MM.1S (cell line): ENCODE results near the gene WDR64.

Experiments used
- DNase-seq: peaks from one replicate; pipeline ENCODE4 v3.0.0-alpha.2; 2015
- H2AFZ ChIP-seq: fragments of 300-600 bp; sonication (generic); 2 replicates; pipeline ENCODE4 v1.6.0; 2016; ENCODE audit warnings: antibody characterized with exemption, low read length
- H3F3A ChIP-seq: fragments of 300-600 bp; sonication (generic); 2 replicates; pipeline ENCODE4 v1.6.1; 2016; ENCODE audit warnings: mild to moderate bottlenecking, antibody characterized with exemption, low read length, moderate library complexity, mixed read lengths; ENCODE audit not compliant: insufficient read depth
- H3K27ac ChIP-seq: fragments of 300-600 bp; sonication (generic); 2 replicates; pipeline ENCODE4 v1.5.1; 2016; ENCODE audit warnings: mild to moderate bottlenecking, low read length
- H3K27me3 ChIP-seq: fragments of 300-600 bp; sonication (generic); replicated peaks from 2 replicates; pipeline ENCODE4 v1.6.0; 2016; ENCODE audit warnings: low read length; ENCODE audit not compliant: insufficient read depth
- H3K36me3 ChIP-seq: fragments of 300-600 bp; sonication (generic); replicated peaks from 2 replicates; pipeline ENCODE4 v1.6.1; 2016; ENCODE audit warnings: mild to moderate bottlenecking, low read length, mixed read lengths; ENCODE audit not compliant: insufficient read depth
- H3K4me1 ChIP-seq: fragments of 300-600 bp; sonication (generic); 2 replicates; pipeline ENCODE4 v1.6.1; 2016; ENCODE audit warnings: low read length, mixed read lengths
- H3K4me2 ChIP-seq: fragments of 300-600 bp; sonication (generic); 2 replicates; pipeline ENCODE4 v1.6.0; 2016; ENCODE audit warnings: low read depth, low read length
- H3K4me3 ChIP-seq: fragments of 300-600 bp; sonication (generic); 2 replicates; pipeline ENCODE4 v1.5.1; 2016; ENCODE audit warnings: low read length, mixed read lengths
- H3K79me2 ChIP-seq: fragments of 300-600 bp; sonication (generic); 2 replicates; pipeline ENCODE4 v1.6.1; 2016; ENCODE audit warnings: mixed run types, low read length, mixed read lengths
- H3K9ac ChIP-seq: fragments of 300-600 bp; sonication (generic); 2 replicates; pipeline ENCODE4 v1.6.1; 2016; ENCODE audit warnings: low read length, mixed read lengths
- H3K9me2 ChIP-seq: fragments of 300-600 bp; sonication (generic); replicated peaks from 2 replicates; pipeline ENCODE4 v1.6.1; 2016; ENCODE audit warnings: mild to moderate bottlenecking, low read length, mixed read lengths; ENCODE audit not compliant: insufficient read depth
- H3K9me3 ChIP-seq: fragments of 300-600 bp; sonication (generic); replicated peaks from 2 replicates; pipeline ENCODE4 v1.6.1; 2016; ENCODE audit warnings: mild to moderate bottlenecking, low read length, mixed read lengths; ENCODE audit not compliant: insufficient read depth
- H4K20me1 ChIP-seq: fragments of 300-600 bp; sonication (generic); 2 replicates; pipeline ENCODE4 v1.6.1; 2016; ENCODE audit warnings: mild to moderate bottlenecking, low read length, moderate library complexity, mixed read lengths; ENCODE audit not compliant: insufficient read depth
- CTCF ChIP-seq: fragments of 300-600 bp; sonication (generic); IDR thresholded peaks from 2 replicates; pipeline ENCODE4 v1.5.1; 2016; ENCODE audit warnings: antibody characterized with exemption, low read length, mixed read lengths
- EZH2 ChIP-seq: fragments of 300-600 bp; sonication (generic); optimal IDR thresholded peaks from 2 replicates; pipeline ENCODE3; 2017; ENCODE audit warnings: low read depth, mild to moderate bottlenecking, antibody characterized with exemption, low read length, mixed read lengths
- EZH2phosphoT487 ChIP-seq: fragments of 300-600 bp; sonication (generic); IDR thresholded peaks from 2 replicates; pipeline ENCODE4 v1.6.1; 2018; ENCODE audit warnings: antibody characterized with exemption, low read length

WDR64 gene

GRCh38 chr1:241688940-241689368 is 36.9 kb downstream of the WDR64 start:
- no peak for DNase-seq
- no peak overlapping the region for H2AFZ ChIP-seq
- no peaks in the 10 kb centered on the region for H3K79me2 ChIP-seq
- no peaks in the 10 kb centered on the region for H3K27me3 ChIP-seq
- H3K4me2 ChIP-seq = no peak overlapping the region
- H4K20me1 ChIP-seq = no peaks in the 10 kb centered on the region
- no peaks in the 10 kb centered on the region for H3K4me1 ChIP-seq
- no peak overlapping the region for H3K9ac ChIP-seq
- no peaks in the 10 kb centered on the region for H3K9me3 ChIP-seq
- H3K36me3 ChIP-seq = no peaks in the 10 kb centered on the region
- H3K4me3 ChIP-seq = no peak overlapping the region
- TF ChIP-seq CTCF (no peak), EZH2 (no peak), EZH2phosphoT487 (no peak)
- H3F3A ChIP-seq = no peaks in the 10 kb centered on the region
- H3K27ac ChIP-seq = no peak overlapping the region
- no peaks in the 10 kb centered on the region for H3K9me2 ChIP-seq

DNA sequence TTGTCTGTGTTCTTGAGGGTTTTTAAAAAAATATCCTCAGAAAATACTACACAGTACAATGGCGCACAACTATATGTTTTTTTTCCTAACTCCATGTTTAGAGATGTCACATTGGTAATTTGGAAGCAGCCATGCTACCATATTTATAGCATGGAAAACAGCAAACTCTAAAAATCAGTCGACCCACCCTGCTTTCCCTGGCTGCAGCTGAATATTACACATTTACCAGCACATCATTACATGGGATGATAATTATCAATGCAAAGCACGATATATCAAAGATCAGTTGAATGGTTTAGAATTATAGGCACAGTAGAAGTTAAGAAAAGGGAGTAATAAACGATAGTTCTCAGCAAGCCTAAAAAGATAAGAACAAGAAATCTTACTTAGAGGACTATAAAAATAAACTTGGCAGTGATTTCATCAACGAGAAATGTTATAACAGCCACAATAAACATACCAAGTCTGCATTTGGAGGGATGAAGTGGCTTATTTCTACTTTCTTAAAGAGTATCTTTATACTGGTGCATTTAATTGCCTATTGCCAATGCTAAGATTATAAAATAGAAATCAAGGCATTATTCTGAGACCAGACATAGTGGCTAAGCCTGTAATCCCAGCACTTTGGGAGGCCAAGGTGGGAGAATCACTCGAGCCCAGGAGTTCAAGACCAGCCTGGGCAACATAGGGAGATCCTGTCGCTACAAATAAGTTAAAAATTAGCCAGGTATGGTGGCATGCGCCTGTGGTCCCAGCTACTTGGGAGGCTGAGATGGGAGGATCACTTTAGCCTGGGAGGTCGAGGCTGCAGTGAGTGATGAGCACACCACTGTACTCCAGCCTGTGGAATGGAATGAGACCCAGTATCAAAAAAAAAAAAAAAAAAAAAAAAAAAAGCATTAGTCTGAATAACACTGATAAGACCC is 43.4 kb downstream of the WDR64 start:
- DNase-seq = no peak
- Histone ChIP-seq H3K79me2 (no peaks in the 10 kb centered on the region), H3K4me3 (no peak overlapping the region), H3K9me2 (no peaks in the 10 kb centered on the region), H3K9me3 (no peaks in the 10 kb centered on the region), H3F3A (no peaks in the 10 kb centered on the region), H3K4me1 (no peaks in the 10 kb centered on the region), H4K20me1 (no peaks in the 10 kb centered on the region), H3K4me2 (no peak overlapping the region), H2AFZ (no peak overlapping the region), H3K9ac (no peak overlapping the region), H3K27me3 (no peaks in the 10 kb centered on the region), H3K27ac (no peak overlapping the region), H3K36me3 (no peaks in the 10 kb centered on the region)
- TF ChIP-seq EZH2 (no peak), EZH2phosphoT487 (no peak), CTCF (no peak)

- no peak for DNase-seq
- Histone ChIP-seq H3K4me3 (no peak overlapping the region), H3K4me2 (no peak overlapping the region), H3K27ac (no peak overlapping the region), H3K36me3 (no peaks in the 10 kb centered on the region), H3K9me3 (no peaks in the 10 kb centered on the region), H4K20me1 (no peaks in the 10 kb centered on the region), H3K9me2 (no peaks in the 10 kb centered on the region), H3K27me3 (no peaks in the 10 kb centered on the region), H3K9ac (no peak overlapping the region), H3F3A (no peaks in the 10 kb centered on the region), H2AFZ (no peak overlapping the region), H3K4me1 (no peaks in the 10 kb centered on the region), H3K79me2 (no peaks in the 10 kb centered on the region)
- TF ChIP-seq CTCF (no peak), EZH2 (no peak), EZH2phosphoT487 (no peak)
These were observed 44.2 kb downstream of the WDR64 start for GRCh38 chr1:241696172-241696814.
